ENCODE measurements around the gene TSPO2. TPM values are rescaled to one million over a fixed set of nuclear protein-coding genes. Genes with fewer than 3 reads are reported as not detected.

Gene TSPO2
- total RNA-seq, 1 donor from 2014 or later = not detected

DNA sequence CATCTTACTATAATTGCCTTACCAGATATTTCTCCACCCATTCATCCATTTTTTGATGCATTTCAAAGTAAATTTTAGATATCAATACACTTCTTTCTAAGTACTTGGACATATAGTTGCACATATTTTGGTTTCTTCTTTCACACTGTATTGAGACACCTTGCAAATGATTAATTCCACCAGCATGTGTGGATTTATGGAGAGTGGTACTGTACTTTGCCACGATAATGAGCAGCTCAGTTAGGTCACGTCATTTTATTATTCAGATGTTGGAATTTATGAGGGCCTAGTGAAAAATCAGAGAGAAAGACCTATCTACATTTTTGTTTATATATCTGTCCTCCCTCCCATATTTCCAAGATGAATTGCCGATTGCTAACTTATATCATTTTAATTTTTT lies 35.8 kb downstream of the TSPO2 start:
- Histone ChIP-seq H3K79me2 (ENCODE audit: low read depth) (peaks cover 99% of the 10 kb centered on the region), H2AFZ (replicated peaks) (no peak overlapping the region), H3K4me1 (peaks cover 26% of the 10 kb centered on the region), H3K9ac (no peak overlapping the region), H3K27ac (no peak overlapping the region), H3K4me3 (no peak overlapping the region), H3F3A (ENCODE audit: low read depth) (peaks cover 13% of the 10 kb centered on the region), H3K27me3 (no peaks in the 10 kb centered on the region), H3K4me2 (no peak overlapping the region), H3K36me3 (peaks cover 5% of the 10 kb centered on the region), H4K20me1 (ENCODE audit: low read depth) (peaks cover 79% of the 10 kb centered on the region), H3K9me3 (ENCODE audit: low read depth) (no peaks in the 10 kb centered on the region)
- Mint-ChIP-seq H3K27ac (no peak overlapping the region), H3K4me1 (peaks cover 19% of the 10 kb centered on the region), H3K9me3 (no peaks in the 10 kb centered on the region), H3K4me3 (no peak overlapping the region), H3K27me3 (ENCODE audit: insufficient read depth, low read depth) (no peaks in the 10 kb centered on the region), H3K36me3 (peaks cover 10% of the 10 kb centered on the region)
- no peak for DNase-seq (ENCODE audit: low spot score)
- TF ChIP-seq EZH2phosphoT487 (IDR thresholded peaks at IDR 0.05) = no peak
- no peak for TF ChIP-seq EZH2 (IDR thresholded peaks at IDR 0.05)
- TF ChIP-seq, protein P1, sequence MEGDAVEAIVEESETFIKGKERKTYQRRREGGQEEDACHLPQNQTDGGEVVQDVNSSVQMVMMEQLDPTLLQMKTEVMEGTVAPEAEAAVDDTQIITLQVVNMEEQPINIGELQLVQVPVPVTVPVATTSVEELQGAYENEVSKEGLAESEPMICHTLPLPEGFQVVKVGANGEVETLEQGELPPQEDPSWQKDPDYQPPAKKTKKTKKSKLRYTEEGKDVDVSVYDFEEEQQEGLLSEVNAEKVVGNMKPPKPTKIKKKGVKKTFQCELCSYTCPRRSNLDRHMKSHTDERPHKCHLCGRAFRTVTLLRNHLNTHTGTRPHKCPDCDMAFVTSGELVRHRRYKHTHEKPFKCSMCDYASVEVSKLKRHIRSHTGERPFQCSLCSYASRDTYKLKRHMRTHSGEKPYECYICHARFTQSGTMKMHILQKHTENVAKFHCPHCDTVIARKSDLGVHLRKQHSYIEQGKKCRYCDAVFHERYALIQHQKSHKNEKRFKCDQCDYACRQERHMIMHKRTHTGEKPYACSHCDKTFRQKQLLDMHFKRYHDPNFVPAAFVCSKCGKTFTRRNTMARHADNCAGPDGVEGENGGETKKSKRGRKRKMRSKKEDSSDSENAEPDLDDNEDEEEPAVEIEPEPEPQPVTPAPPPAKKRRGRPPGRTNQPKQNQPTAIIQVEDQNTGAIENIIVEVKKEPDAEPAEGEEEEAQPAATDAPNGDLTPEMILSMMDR (IDR thresholded peaks at IDR 0.05) = no peak

DNA sequence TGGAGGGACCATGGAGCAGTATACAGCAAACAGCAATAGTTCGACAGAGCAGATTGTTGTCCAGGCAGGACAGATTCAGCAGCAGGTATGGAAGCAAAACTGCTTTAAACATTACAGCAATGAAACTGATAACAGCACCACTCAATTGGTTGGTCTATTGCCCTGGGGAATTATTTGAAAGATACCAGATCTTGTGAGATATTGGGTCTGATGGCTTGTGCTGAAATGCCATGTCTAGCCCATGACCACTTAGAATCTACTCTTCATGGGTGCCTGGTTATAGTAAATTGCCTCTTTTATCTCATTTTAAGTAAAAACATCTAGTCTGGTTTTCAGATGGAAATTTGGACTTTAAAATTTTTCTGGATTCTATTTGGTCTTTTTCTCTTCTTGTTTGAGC lies 36.8 kb downstream of the TSPO2 start:
- Histone ChIP-seq H3K27me3 (no peaks in the 10 kb centered on the region), H3K9ac (no peak overlapping the region), H3K9me3 (ENCODE audit: low read depth) (no peaks in the 10 kb centered on the region), H3K79me2 (ENCODE audit: low read depth) (peaks cover 100% of the 10 kb centered on the region), H3K4me1 (peaks cover 26% of the 10 kb centered on the region), H3K4me3 (no peak overlapping the region), H2AFZ (replicated peaks) (no peak overlapping the region), H3K36me3 (peaks cover 6% of the 10 kb centered on the region), H3F3A (ENCODE audit: low read depth) (peaks cover 4% of the 10 kb centered on the region), H4K20me1 (ENCODE audit: low read depth) (peaks cover 84% of the 10 kb centered on the region), H3K4me2 (no peak overlapping the region), H3K27ac (no peak overlapping the region)
- peaks cover 16% of the 10 kb centered on the region for H3K36me3 Mint-ChIP-seq
- H3K4me3 Mint-ChIP-seq = no peak overlapping the region
- H3K27ac Mint-ChIP-seq = no peak overlapping the region
- no peaks in the 10 kb centered on the region for H3K27me3 Mint-ChIP-seq (ENCODE audit: insufficient read depth, low read depth)
- no peaks in the 10 kb centered on the region for H3K9me3 Mint-ChIP-seq
- DNase-seq (ENCODE audit: low spot score) = no peak
- H3K4me1 Mint-ChIP-seq = peaks cover 17% of the 10 kb centered on the region
- TF ChIP-seq EZH2 (IDR thresholded peaks at IDR 0.05) (no peak), EZH2phosphoT487 (IDR thresholded peaks at IDR 0.05) (no peak)
- TF ChIP-seq, protein P1 (IDR thresholded peaks at IDR 0.05) = no peak

DNA sequence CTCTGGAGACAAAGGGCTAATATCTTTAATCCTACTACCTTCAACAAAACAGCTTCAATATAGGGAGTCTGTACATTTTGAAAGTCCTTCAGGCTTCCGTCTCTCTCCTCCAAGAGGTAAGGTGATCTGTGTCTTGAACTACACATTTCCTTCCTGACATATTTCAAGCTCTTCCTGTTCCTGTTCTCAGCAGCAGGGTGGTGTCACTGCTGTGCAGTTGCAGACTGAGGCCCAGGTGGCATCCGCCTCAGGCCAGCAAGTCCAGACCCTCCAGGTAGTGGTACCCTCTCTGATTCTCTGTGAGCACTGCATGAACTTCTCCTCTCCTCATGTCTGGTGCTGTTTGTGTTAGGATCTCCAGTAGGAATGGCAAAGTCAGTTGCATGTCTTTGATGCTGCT lies 38.4 kb downstream of the TSPO2 start:
- no peaks in the 10 kb centered on the region for H3F3A ChIP-seq (ENCODE audit: low read depth)
- no peak overlapping the region for H2AFZ ChIP-seq (replicated peaks)
- no peak overlapping the region for H3K27ac ChIP-seq
- H3K79me2 ChIP-seq (ENCODE audit: low read depth) = peaks cover 99% of the 10 kb centered on the region
- TF ChIP-seq EZH2 (IDR thresholded peaks at IDR 0.05) = no peak
- TF ChIP-seq, protein P1 (IDR thresholded peaks at IDR 0.05) = no peak
- no peak for TF ChIP-seq EZH2phosphoT487 (IDR thresholded peaks at IDR 0.05)
- no peak overlapping the region for H3K9ac ChIP-seq
- Mint-ChIP-seq H3K4me1 (peaks cover 2% of the 10 kb centered on the region), H3K36me3 (peaks cover 23% of the 10 kb centered on the region), H3K27ac (no peak overlapping the region), H3K9me3 (no peaks in the 10 kb centered on the region), H3K4me3 (no peak overlapping the region), H3K27me3 (ENCODE audit: insufficient read depth, low read depth) (no peaks in the 10 kb centered on the region)
- H3K9me3 ChIP-seq (ENCODE audit: low read depth) = no peaks in the 10 kb centered on the region
- no peak for DNase-seq (ENCODE audit: low spot score)
- H4K20me1 ChIP-seq (ENCODE audit: low read depth) = peaks cover 77% of the 10 kb centered on the region
- no peak overlapping the region for H3K4me3 ChIP-seq
- H3K27me3 ChIP-seq = no peaks in the 10 kb centered on the region
- peaks cover 13% of the 10 kb centered on the region for H3K4me1 ChIP-seq
- H3K4me2 ChIP-seq = no peak overlapping the region
- peaks cover 22% of the 10 kb centered on the region for H3K36me3 ChIP-seq

Data from neural progenitor cell (in vitro differentiated cells).